MM.1S (cell line): ENCODE data around the gene BTBD1.

Source experiments
- DNase-seq: peaks from one replicate; pipeline ENCODE4 v3.0.0-alpha.2; 2015
- H2AFZ ChIP-seq: fragments of 300-600 bp; sonication (generic); 2 replicates; pipeline ENCODE4 v1.6.0; 2016; ENCODE audit warnings: antibody characterized with exemption, low read length
- H3F3A ChIP-seq: fragments of 300-600 bp; sonication (generic); 2 replicates; pipeline ENCODE4 v1.6.1; 2016; ENCODE audit warnings: mild to moderate bottlenecking, antibody characterized with exemption, low read length, moderate library complexity, mixed read lengths; ENCODE audit not compliant: insufficient read depth
- H3K27ac ChIP-seq: fragments of 300-600 bp; sonication (generic); 2 replicates; pipeline ENCODE4 v1.5.1; 2016; ENCODE audit warnings: mild to moderate bottlenecking, low read length
- H3K27me3 ChIP-seq: fragments of 300-600 bp; sonication (generic); replicated peaks from 2 replicates; pipeline ENCODE4 v1.6.0; 2016; ENCODE audit warnings: low read length; ENCODE audit not compliant: insufficient read depth
- H3K36me3 ChIP-seq: fragments of 300-600 bp; sonication (generic); replicated peaks from 2 replicates; pipeline ENCODE4 v1.6.1; 2016; ENCODE audit warnings: mild to moderate bottlenecking, low read length, mixed read lengths; ENCODE audit not compliant: insufficient read depth
- H3K4me1 ChIP-seq: fragments of 300-600 bp; sonication (generic); 2 replicates; pipeline ENCODE4 v1.6.1; 2016; ENCODE audit warnings: low read length, mixed read lengths
- H3K4me2 ChIP-seq: fragments of 300-600 bp; sonication (generic); 2 replicates; pipeline ENCODE4 v1.6.0; 2016; ENCODE audit warnings: low read depth, low read length
- H3K4me3 ChIP-seq: fragments of 300-600 bp; sonication (generic); 2 replicates; pipeline ENCODE4 v1.5.1; 2016; ENCODE audit warnings: low read length, mixed read lengths
- H3K79me2 ChIP-seq: fragments of 300-600 bp; sonication (generic); 2 replicates; pipeline ENCODE4 v1.6.1; 2016; ENCODE audit warnings: mixed run types, low read length, mixed read lengths
- H3K9ac ChIP-seq: fragments of 300-600 bp; sonication (generic); 2 replicates; pipeline ENCODE4 v1.6.1; 2016; ENCODE audit warnings: low read length, mixed read lengths
- H3K9me2 ChIP-seq: fragments of 300-600 bp; sonication (generic); replicated peaks from 2 replicates; pipeline ENCODE4 v1.6.1; 2016; ENCODE audit warnings: mild to moderate bottlenecking, low read length, mixed read lengths; ENCODE audit not compliant: insufficient read depth
- H3K9me3 ChIP-seq: fragments of 300-600 bp; sonication (generic); replicated peaks from 2 replicates; pipeline ENCODE4 v1.6.1; 2016; ENCODE audit warnings: mild to moderate bottlenecking, low read length, mixed read lengths; ENCODE audit not compliant: insufficient read depth
- H4K20me1 ChIP-seq: fragments of 300-600 bp; sonication (generic); 2 replicates; pipeline ENCODE4 v1.6.1; 2016; ENCODE audit warnings: mild to moderate bottlenecking, low read length, moderate library complexity, mixed read lengths; ENCODE audit not compliant: insufficient read depth
- EZH2 ChIP-seq: fragments of 300-600 bp; sonication (generic); optimal IDR thresholded peaks from 2 replicates; pipeline ENCODE3; 2017; ENCODE audit warnings: low read depth, mild to moderate bottlenecking, antibody characterized with exemption, low read length, mixed read lengths
- EZH2phosphoT487 ChIP-seq: fragments of 300-600 bp; sonication (generic); IDR thresholded peaks from 2 replicates; pipeline ENCODE4 v1.6.1; 2018; ENCODE audit warnings: antibody characterized with exemption, low read length
- TF ChIP-seq, protein P1 (sequence below): fragments of 300-600 bp; sonication (generic); IDR thresholded peaks from 2 replicates; pipeline ENCODE4 v1.5.1; 2016; ENCODE audit warnings: antibody characterized with exemption, low read length, mixed read lengths

Gene BTBD1

DNA sequence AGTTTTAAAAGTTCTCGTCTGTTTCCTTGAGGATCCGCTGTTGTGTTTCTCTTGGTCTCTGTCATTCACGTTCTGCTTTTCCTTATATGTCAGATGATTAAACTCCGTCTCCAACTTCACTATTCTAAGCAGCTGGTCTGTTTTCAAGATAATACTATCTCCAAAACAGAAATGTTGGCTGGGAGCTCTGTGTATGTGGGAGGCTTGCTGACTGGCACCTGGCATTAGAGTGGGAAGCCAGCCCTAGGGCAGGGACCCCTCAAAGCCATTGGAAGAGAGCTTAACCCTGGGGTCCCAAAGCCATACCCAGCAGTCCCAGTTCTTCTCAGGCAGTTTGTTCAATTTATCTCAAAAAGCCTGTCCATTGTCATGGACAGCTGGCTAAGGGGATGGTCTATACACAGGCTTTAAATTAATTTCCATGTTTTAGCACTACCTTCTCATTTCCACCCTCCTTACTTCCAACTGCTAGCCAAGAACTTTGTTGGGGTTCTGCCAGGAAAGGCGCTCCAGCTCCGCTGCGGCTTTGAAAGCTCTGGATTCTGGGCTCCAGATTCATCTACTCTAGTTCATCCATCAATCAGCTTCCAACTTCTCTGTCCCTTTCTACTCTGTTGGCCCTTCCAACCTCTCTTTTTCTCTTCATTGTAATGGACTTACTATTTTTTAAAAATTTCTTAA is 9.2 kb downstream of the BTBD1 start:
- H3K4me1 ChIP-seq: peaks cover 7% of the 10 kb centered on the region; the same call in 1 of the 2 replicates
- H3K27me3 ChIP-seq: no peaks in the 10 kb centered on the region
- no peaks in the 10 kb centered on the region for H3F3A ChIP-seq
- TF ChIP-seq EZH2: no peak
- H2AFZ ChIP-seq: no peak overlapping the region
- no peaks in the 10 kb centered on the region for H3K36me3 ChIP-seq
- H3K9ac ChIP-seq: no peak overlapping the region
- no peak overlapping the region for H3K4me2 ChIP-seq
- no peaks in the 10 kb centered on the region for H3K9me2 ChIP-seq
- DNase-seq: no peak
- peaks cover 69% of the 10 kb centered on the region for H3K79me2 ChIP-seq
- H3K9me3 ChIP-seq: no peaks in the 10 kb centered on the region
- no peak overlapping the region for H3K27ac ChIP-seq
- H4K20me1 ChIP-seq: peaks cover 6% of the 10 kb centered on the region; the same call in 1 of the 2 replicates
- no peak overlapping the region for H3K4me3 ChIP-seq

DNA sequence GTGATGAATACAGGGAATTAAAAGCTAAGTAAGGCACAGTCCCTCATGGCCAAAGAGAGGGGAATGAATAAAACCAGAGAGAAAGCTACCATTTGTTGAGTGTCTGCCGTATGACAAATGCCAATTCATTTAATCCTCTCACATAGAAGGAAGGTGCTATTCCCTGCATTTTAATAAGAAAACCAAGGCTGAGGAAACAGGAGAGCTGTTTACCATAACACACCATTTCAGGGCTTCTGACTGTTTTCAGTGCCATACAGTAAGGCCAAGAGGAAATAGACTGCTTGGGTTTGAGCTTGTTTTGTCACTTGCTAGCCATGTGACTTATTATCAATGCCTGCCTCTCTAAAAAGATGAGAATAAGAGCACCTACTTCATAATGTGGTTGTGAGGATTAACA is 10.1 kb downstream of the BTBD1 start:
- H2AFZ ChIP-seq: no peak overlapping the region
- H3F3A ChIP-seq: no peaks in the 10 kb centered on the region
- peaks cover 62% of the 10 kb centered on the region for H3K79me2 ChIP-seq
- DNase-seq: no peak
- no peak overlapping the region for H3K4me2 ChIP-seq
- no peak overlapping the region for H3K4me3 ChIP-seq
- no peaks in the 10 kb centered on the region for H3K27me3 ChIP-seq
- no peak overlapping the region for H3K27ac ChIP-seq
- TF ChIP-seq, protein P1, sequence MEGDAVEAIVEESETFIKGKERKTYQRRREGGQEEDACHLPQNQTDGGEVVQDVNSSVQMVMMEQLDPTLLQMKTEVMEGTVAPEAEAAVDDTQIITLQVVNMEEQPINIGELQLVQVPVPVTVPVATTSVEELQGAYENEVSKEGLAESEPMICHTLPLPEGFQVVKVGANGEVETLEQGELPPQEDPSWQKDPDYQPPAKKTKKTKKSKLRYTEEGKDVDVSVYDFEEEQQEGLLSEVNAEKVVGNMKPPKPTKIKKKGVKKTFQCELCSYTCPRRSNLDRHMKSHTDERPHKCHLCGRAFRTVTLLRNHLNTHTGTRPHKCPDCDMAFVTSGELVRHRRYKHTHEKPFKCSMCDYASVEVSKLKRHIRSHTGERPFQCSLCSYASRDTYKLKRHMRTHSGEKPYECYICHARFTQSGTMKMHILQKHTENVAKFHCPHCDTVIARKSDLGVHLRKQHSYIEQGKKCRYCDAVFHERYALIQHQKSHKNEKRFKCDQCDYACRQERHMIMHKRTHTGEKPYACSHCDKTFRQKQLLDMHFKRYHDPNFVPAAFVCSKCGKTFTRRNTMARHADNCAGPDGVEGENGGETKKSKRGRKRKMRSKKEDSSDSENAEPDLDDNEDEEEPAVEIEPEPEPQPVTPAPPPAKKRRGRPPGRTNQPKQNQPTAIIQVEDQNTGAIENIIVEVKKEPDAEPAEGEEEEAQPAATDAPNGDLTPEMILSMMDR: no peak
- TF ChIP-seq EZH2phosphoT487: no peak
- no peak for TF ChIP-seq EZH2
- peaks cover 7% of the 10 kb centered on the region; the same call in 1 of the 2 replicates for H3K4me1 ChIP-seq
- no peak overlapping the region for H3K9ac ChIP-seq
- H3K9me3 ChIP-seq: no peaks in the 10 kb centered on the region
- H3K9me2 ChIP-seq: no peaks in the 10 kb centered on the region
- peaks cover 5% of the 10 kb centered on the region; the same call in 1 of the 2 replicates for H4K20me1 ChIP-seq
- no peaks in the 10 kb centered on the region for H3K36me3 ChIP-seq

DNA sequence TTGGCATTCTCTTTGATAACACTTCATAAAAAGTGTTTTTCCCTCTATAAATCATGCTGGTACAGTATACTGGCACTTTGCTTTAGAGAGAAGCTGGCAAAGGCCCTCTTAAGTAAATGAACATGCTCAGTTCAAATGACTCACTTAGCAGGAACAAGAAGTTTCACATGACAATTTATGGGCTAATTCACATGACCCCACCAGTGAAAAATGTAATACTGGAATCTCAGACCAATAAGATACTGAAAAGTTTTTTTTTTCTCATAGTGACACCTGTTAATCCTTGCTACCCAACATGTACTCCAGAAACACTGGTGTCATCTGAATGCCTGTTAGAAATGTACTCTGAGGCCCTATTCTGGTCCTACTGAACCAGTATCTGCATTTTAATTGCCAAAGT is 13.9 kb downstream of the BTBD1 start:
- H3K36me3 ChIP-seq: 0 out of 2 replicates have a peak, but pooled peaks cover 2% of the 10 kb centered on the region
- H4K20me1 ChIP-seq: no peaks in the 10 kb centered on the region
- H3K27ac ChIP-seq: peak overlapping the region; percentile 7; the same call in 1 of the 2 replicates
- peaks cover 7% of the 10 kb centered on the region; the same call in 1 of the 2 replicates for H3K4me1 ChIP-seq
- H3K9me2 ChIP-seq: no peaks in the 10 kb centered on the region
- no peaks in the 10 kb centered on the region for H3K27me3 ChIP-seq
- H2AFZ ChIP-seq: no peak overlapping the region
- H3F3A ChIP-seq: no peaks in the 10 kb centered on the region
- peak; percentile 38 for DNase-seq
- no peak overlapping the region for H3K4me2 ChIP-seq
- TF ChIP-seq, protein P1: no peak
- no peak for TF ChIP-seq EZH2
- TF ChIP-seq EZH2phosphoT487: no peak
- H3K9ac ChIP-seq: no peak overlapping the region
- peaks cover 50% of the 10 kb centered on the region for H3K79me2 ChIP-seq
- no peaks in the 10 kb centered on the region for H3K9me3 ChIP-seq
- H3K4me3 ChIP-seq: no peak overlapping the region

DNA sequence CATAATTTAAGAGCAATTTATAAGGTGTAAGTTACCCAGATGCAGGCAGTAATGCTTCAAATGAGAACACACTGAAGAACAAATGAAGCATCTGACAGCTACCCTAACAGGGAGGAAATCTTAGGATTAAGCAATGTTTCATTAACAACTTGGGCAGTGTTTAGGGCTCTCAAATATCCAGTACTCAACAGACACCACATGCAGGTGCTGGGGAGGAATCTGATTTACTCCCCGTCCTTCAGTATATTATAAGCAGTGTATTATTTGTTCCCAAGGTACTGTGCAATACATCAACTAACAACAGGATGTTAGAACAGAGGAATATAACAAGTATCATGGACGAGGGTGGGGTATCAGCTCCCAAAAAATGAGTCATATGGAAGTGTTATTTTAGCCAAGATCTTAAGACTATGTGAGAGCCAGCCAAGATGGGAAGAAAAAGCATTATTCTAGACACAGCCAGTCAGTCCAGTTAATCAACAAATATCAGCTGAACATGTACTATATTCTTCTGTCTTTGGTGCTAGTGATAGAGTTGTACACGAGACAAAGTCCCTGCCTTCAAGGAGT is 20.4 kb downstream of the BTBD1 start:
- peaks cover 53% of the 10 kb centered on the region for H3K79me2 ChIP-seq
- 0 out of 2 replicates have a peak, but pooled peaks cover 6% of the 10 kb centered on the region for H3K36me3 ChIP-seq
- no peak overlapping the region for H3K27ac ChIP-seq
- no peaks in the 10 kb centered on the region; the same call in 1 of the 2 replicates for H4K20me1 ChIP-seq
- H3F3A ChIP-seq: no peaks in the 10 kb centered on the region
- no peaks in the 10 kb centered on the region for H3K9me3 ChIP-seq
- H3K4me3 ChIP-seq: no peak overlapping the region
- H3K9me2 ChIP-seq: no peaks in the 10 kb centered on the region
- no peaks in the 10 kb centered on the region for H3K4me1 ChIP-seq
- H3K27me3 ChIP-seq: no peaks in the 10 kb centered on the region
- no peak overlapping the region for H3K9ac ChIP-seq
- H3K4me2 ChIP-seq: no peak overlapping the region
- TF ChIP-seq, protein P1: no peak
- TF ChIP-seq EZH2 (no peak), EZH2phosphoT487 (no peak)
- DNase-seq: no peak
- H2AFZ ChIP-seq: no peak overlapping the region
